OCI-LY7 (cell line): ENCODE data around the gene LRP4.

Experiments
- CTCF ChIP-seq: fragments of 200-600 bp; sonication (generic); conservative IDR thresholded peaks from 2 replicates; pipeline ENCODE4 v1.5.1; 2014; ENCODE audit warnings: mild to moderate bottlenecking, antibody characterized with exemption, low read length, moderate library complexity, mixed read lengths
- EZH2phosphoT487 ChIP-seq: fragments of 200-600 bp; sonication (generic); IDR thresholded peaks from 2 replicates; pipeline ENCODE4 v1.6.1; 2018; ENCODE audit warnings: low read depth, borderline replicate concordance, mild to moderate bottlenecking, mixed run types, antibody characterized with exemption, low read length, moderate library complexity, mixed read lengths

- no peak for TF ChIP-seq CTCF
- no peak for TF ChIP-seq EZH2phosphoT487
Observed at GRCh38 chr11:46907606-46908005, 10.7 kb downstream of the LRP4 start.
